Thoracic aorta (tissue), 2 donors: ENCODE measurements around the gene DLX2. TPM values are rescaled to one million over a fixed set of nuclear protein-coding genes. Genes with fewer than 3 reads are reported as not detected.
A peak's percentile ranks its signal among the peaks of the same experiment; 100 is the strongest.

Source experiments
- ATAC-seq: fragments of 150-250 bp; one replicate; pipeline ENCODE4 v1.8.0; 2017; ENCODE audit warnings: low read depth; ENCODE audit not compliant: insufficient number of reproducible peaks, low FRiP score
- DNase-seq: peaks from one replicate; pipeline ENCODE4 v3.0.0-alpha.2; 2020; ENCODE audit warnings: low spot score
- H3K27ac ChIP-seq, 2 donors: fragments of 200-600 bp; sonication (generic); 1 replicate in 1 of 2; 2 replicates in 1 of 2; pipeline ENCODE4 v1.5.1; 2016; ENCODE audit warnings: mild to moderate bottlenecking in 2 of 2, moderate library complexity in 2 of 2
- H3K27me3 ChIP-seq: fragments of 200-600 bp; sonication (generic); replicated peaks from 2 replicates; pipeline ENCODE4 v1.6.0; 2016; ENCODE audit warnings: mild to moderate bottlenecking; ENCODE audit not compliant: insufficient read depth
- H3K36me3 ChIP-seq: fragments of 200-600 bp; sonication (generic); one replicate; pipeline ENCODE4 v1.5.1; 2016
- H3K4me1 ChIP-seq, 2 donors: fragments of 200-600 bp; sonication (generic); 1 replicate in 1 of 2; 2 replicates in 1 of 2; pipeline versions ENCODE4 v1.5.1 to v1.6.0; 2016; ENCODE audit warnings: low read depth in 2 of 2, mild to moderate bottlenecking in 1 of 2; ENCODE audit not compliant: control insufficient read depth in 1 of 2
- H3K4me3 ChIP-seq: fragments of 200-600 bp; sonication (generic); 2 replicates; pipeline ENCODE4 v1.5.1; 2016; ENCODE audit warnings: mild to moderate bottlenecking
- H3K9me3 ChIP-seq: fragments of 200-600 bp; sonication (generic); 2 replicates; pipeline ENCODE4 v1.5.1; 2016
- CTCF ChIP-seq: fragments of 200-600 bp; sonication (generic); IDR thresholded peaks from one replicate; pipeline ENCODE4 v1.5.1; 2019; ENCODE audit warnings: antibody characterized with exemption
- total RNA-seq, 2 donors: library from RNA; depleted of rRNA; stranded (reverse); fragments of >200 nt; gene quantifications; one replicate each; pipeline versions ENCODE4 v1.1.0 to v1.2.3, GENCODE V29; 2016

The DLX2 gene
- total RNA-seq, 2 donors from 2014 or later, result 1.6 TPM; not detected in 1

GRCh38 chr2:172092716-172093415, 9.8 kb downstream of the DLX2 start:
- Histone ChIP-seq H3K4me1 (peaks cover 22 to 35% of the 10 kb centered on the region in 2 donors), H3K36me3 (no peaks in the 10 kb centered on the region), H3K27ac (no peak overlapping the region), H3K9me3 (no peaks in the 10 kb centered on the region), H3K27me3 (peaks cover 70% of the 10 kb centered on the region), H3K4me3 (no peak overlapping the region)
- no peak for TF ChIP-seq CTCF
- DNase-seq (no peak), ATAC-seq (no peak)

- TF ChIP-seq CTCF, result no peak
- H3K27me3 ChIP-seq, result peaks cover 70% of the 10 kb centered on the region
- no peak overlapping the region for H3K4me3 ChIP-seq
- H3K9me3 ChIP-seq, result no peaks in the 10 kb centered on the region
- peak overlapping the region in 1 of 2 donors; percentile 0 for H3K27ac ChIP-seq
- no peak for DNase-seq
- peaks cover 22 to 33% of the 10 kb centered on the region in 2 donors for H3K4me1 ChIP-seq
- no peak for ATAC-seq
- H3K36me3 ChIP-seq, result no peaks in the 10 kb centered on the region
Observed at GRCh38 chr2:172091761-172092566, 10.7 kb downstream of the DLX2 start.

GRCh38 chr2:172091000-172091641, 11.6 kb downstream of the DLX2 start:
- no peak overlapping the region for H3K4me3 ChIP-seq
- ATAC-seq (no peak), DNase-seq (no peak)
- H3K27ac ChIP-seq, result no peak overlapping the region
- no peaks in the 10 kb centered on the region for H3K9me3 ChIP-seq
- peaks cover 77% of the 10 kb centered on the region for H3K27me3 ChIP-seq
- peaks cover 13 to 33% of the 10 kb centered on the region in 2 donors for H3K4me1 ChIP-seq
- H3K36me3 ChIP-seq, result no peaks in the 10 kb centered on the region
- no peak for TF ChIP-seq CTCF

GRCh38 chr2:172090044-172090961, 12.4 kb downstream of the DLX2 start:
- ATAC-seq (no peak), DNase-seq (no peak)
- no peak overlapping the region for H3K27ac ChIP-seq
- peaks cover 6 to 33% of the 10 kb centered on the region in 2 donors for H3K4me1 ChIP-seq
- no peak for TF ChIP-seq CTCF
- H3K4me3 ChIP-seq, result no peak overlapping the region
- peaks cover 82% of the 10 kb centered on the region for H3K27me3 ChIP-seq
- no peaks in the 10 kb centered on the region for H3K36me3 ChIP-seq
- no peaks in the 10 kb centered on the region for H3K9me3 ChIP-seq
